GM19467 (cell line): ENCODE data around the gene TTC33.
"Not testable (repeated sequence)": the region's sequence is repeated elsewhere in the genome, so short reads cannot be mapped to it uniquely, and the experiment has no call there.

Experiments
- ATAC-seq: cut with Tn5 transposase; IDR thresholded peaks from one replicate; pipeline ENCODE4 v1.9.1; 2021; ENCODE audit warnings: mild to moderate bottlenecking, moderate library complexity; ENCODE audit not compliant: unreplicated experiment

The TTC33 gene

DNA sequence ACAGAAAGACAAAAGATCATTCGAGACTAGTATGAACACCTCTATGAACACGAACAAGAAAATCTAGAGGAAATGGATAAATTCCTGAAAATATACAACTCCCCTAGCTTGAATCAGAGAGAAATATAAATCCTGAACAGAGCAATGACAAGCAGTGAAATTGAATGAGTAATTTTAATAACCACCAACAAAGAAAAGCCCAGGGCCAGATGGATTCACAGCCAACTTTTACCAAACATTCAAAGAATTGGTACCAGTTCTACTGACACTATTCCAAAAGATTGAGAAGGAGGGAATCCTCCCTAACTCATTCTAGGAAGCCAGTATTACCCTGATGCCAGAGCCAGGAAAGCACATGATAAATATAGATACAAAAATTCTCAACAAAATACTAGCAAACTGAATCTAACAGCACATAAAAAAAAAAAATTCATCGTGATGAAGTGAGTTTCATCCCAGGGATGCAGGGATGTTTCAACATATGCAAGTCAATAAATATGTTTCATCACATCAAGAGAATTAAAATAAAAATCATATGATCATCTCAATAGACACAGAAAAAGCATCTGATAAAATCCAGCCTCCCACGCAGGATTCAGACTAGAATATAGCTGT is 101.3 kb downstream of the TTC33 start:
- no peak for ATAC-seq

DNA sequence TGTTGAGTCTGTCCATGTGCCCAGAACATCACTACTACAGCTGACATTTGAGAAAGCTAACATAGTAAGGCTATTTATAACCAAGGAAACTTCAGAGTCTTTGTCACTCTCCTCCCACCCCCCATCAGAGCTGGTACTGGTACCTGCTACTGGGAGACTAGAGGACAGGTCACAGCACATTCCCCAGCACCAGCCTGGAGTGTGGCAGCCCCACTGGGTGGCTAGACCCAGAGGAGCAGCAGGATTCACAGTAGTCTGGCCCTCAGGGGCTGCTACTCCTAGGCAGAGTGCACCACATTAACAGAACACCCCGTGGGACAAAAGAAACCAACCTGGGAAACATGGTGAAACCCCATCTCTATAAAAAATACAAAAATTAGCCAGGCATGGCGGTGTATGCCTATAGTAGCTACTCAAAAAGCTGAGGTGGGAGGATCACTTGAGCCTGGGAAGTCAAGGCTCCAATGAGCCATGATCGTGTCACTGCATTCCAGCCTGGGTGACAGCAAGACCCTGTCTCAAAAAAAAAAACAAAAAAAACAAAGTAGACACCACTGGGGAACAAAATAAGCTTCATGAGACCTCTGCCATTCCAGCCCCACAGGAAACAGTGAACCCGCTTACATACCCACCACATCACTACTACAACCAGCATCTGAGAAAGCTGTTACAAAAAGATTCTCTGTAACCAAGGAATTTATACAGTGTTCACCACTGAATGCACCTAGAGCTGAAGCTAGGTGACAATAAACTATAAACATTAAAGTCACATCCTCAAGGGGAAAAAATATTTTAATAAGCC is 102.3 kb downstream of the TTC33 start:
- no peak for ATAC-seq

DNA sequence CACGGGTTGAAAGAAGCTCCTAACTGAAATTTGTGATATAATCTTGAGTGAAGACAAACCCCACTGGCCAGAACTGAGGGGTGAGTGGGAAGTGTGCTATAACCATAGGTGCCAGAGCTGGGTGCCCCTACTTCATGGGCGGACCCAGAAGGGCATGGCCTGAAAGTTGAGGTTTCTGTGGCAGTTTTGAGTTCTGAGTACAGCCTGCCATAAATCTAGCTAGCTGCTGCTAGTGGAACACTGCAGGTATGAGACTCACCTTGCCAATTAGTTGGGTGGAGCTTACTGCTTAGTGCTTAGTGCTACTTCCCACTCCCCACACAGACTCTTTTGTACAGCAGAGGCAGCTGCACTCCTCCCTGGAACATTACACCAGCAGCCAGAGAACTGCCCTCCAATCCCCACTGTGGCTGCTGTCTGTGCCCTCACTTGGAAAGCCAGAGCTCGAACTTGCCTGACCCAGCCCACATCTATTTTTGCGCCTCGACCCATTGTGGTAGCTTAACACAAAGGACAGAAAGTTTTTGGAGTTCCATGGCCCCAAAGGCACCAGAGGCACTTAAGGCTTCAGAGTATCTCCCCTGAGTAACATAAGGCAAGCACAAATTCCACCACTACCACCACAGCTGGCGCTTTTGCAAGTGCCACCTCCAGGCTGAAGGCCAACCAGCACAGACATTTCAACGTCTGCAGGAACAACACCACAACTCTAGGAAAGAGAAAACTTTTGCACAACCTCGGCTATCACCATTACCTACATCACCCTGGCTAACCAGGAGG is 103.1 kb downstream of the TTC33 start:
- no peak for ATAC-seq

DNA sequence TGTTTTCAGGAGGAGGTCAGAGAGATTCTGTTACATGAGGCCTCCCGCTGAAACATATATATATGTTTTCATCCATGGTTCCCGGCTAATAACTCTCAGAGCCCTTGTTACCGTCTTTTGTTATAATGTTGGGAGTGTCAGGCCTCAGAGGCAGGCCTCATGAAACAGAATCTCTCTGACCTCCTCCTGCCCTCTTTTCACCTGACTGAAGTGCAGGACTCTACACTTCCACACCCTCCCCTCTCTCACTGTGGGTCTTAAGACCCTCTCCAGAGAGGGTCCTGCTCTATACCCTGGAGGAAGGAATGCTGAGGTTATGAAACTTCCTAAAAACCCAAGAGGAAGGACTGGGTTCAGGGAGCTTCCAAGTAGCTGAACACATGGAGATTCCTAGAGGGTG is 104.6 kb downstream of the TTC33 start:
- ATAC-seq: no peak

DNA sequence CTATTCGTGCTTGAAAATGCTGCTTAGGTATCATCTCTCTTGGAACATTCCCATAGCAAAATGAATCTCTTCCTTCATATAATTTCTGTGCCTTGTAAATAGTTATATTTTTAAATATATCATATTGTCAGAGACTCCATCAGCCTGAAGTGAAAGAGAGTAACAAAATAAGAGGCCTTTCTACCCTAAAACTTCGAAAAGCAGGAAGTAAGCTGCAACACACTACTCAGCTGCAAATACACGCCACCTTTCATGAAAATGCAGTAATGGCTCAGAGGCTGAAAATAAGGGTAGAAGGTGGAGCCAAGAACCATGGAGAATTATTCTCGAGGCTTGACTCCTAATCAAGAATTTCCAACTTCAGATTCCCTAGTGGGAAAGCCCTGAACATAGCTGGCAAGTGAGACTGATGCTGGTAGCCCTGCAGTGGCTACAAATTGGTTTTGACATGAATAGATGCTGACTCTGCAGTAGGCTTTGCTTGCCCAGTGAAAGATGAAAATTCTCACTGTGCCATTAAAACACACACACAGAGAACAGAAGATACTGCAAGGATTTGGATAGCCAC is 106.2 kb downstream of the TTC33 start:
- ATAC-seq: no peak

DNA sequence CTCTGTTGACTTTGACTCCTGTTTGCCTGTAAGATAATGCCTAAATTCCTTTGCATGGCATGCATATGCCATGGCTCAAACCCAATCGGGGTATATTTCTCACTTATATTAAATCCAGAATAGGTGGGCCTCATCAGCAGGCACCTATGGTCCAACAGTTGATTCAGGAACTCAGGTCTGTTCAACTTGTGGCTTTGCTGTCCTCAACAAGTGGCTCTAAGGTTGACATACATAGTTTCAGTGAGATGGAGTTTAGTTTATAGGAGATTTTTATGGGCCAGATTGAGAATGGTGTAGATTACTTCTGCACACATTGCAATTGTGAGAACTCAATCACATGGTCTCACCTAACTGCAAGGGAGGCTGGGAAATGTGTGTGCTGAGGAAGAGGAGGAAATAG is 107.6 kb downstream of the TTC33 start:
- ATAC-seq: no peak

DNA sequence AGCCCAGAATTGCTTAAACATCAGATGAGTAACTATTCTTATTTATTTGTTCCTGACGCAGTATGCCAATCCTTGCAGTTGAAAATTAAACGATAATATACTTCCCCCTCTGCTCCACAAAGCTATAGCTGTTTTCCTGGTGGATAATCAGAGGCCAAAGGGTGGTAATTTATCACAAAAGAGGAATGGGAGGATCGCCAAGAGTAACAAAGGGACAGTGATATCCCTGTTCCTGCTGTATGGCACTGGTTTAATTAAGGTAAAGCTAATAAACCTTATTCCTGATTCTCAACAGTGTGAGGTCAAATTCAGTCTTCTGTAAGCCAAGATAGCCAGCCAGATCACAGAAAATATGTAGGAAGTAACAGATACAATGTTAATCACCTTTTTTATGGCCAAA is 109.5 kb downstream of the TTC33 start:
- no peak for ATAC-seq

DNA sequence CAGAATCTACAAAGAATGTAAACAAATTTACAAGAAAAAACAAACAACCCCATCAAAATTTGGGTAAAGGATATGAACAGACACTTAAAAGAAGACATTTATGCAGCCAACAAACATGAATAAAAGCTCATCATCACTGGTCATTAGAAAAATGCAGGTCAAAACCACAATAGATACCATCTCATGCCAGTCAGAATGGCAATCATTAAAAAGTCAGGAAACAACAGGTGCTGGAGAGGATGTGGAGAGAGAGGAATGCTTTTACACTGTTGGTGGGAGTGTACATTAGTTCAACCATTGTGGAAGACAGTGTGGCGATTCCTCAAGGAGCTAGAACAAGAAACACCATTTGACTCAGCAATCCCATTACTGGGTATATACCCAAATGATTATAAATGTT is 116.2 kb downstream of the TTC33 start:
- not testable (repeated sequence) for ATAC-seq

DNA sequence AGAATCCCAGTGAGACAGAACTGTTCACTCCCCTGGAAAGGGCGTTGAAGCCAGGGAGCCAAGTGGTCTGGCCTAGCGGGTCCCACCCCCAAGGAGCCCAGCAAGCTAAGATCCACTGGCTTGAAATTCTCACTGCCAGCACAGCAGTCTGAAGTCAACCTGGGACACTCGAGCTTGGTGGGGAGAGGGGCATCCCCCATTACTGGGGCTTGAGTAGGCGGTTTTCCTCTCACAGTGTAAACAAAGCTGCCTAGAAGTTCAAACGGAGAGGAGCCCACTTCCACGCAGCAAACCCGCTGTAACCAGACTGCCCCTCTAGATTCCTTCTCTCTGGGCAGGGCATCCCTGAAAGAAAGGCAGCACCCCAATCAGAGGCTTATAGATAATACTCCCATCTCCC is 121.2 kb downstream of the TTC33 start:
- no peak for ATAC-seq

DNA sequence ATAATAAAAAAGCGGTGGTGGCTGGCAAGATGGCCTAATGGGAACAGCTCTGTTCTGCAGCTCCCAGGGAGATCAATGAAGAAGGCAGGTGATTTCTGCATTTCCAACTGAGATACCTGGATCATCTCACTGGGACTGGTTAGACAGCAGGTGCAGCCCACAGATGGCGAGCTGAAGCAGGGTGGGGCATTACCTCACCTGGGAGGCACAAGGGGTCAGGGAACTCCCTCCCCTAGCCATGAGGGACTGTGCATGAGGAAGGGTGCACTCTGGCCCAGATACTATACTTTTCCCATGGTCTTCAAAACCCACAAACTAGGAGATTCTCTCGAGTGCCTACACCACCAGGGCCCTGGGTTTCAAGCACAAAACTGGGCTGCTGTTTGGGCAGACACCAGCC is 121.6 kb downstream of the TTC33 start:
- ATAC-seq: no peak

DNA sequence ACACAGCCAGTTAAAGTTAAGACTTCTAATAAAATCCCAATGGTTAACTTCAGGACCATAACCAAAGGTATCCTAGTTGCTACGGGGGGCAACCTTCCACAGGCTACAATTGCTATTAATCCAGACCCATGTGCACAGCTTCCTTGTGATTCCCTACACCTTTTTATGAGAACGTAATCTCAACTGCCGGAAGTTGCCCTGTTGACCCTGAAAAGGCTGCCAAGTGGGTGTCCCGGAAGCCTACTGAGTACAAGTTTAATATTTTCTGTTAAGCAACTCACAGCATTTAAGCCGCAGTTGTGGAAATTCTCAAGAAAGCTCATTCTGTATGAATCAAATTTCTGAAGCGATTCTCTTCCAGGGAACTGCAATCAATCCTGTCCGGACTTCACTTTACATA is 124.5 kb downstream of the TTC33 start:
- no peak for ATAC-seq

DNA sequence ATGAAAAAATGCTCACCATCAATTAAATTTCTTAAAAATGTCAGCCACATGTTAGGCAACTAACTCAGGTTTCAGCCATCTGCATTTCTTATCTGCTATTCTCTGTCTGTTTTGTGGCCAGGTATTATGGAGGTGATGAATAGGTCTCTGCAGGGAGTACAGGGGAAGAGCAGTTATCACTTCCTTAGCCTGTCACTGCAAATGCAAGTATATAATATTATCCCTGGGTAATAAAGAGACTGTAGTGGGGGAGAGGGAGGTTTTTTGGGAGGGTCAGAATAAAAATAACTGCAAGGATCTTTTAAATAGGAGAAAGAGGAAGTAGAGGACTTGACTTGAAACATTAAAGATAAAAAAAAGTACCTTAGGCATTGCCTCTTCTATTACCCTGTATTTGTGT is 125.6 kb downstream of the TTC33 start:
- no peak for ATAC-seq

DNA sequence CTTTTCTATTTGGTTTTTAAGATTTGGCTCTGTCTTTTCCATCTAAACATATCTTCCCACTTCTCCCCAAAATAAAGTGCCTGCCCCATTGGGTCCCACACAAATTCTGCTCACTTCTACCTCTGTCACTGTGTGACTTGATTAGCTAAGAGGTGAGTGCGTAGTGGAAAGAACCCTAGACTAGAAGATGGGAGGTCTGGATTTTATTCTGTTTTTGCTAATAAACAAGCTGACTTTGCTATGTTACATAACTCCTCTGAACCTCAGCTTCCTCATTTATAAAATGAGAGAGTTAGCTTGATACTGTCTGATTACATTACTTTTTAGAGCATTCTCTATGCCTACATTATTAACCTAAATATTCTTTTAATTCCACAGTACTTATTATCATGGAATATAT is 127.4 kb downstream of the TTC33 start:
- ATAC-seq: no peak

DNA sequence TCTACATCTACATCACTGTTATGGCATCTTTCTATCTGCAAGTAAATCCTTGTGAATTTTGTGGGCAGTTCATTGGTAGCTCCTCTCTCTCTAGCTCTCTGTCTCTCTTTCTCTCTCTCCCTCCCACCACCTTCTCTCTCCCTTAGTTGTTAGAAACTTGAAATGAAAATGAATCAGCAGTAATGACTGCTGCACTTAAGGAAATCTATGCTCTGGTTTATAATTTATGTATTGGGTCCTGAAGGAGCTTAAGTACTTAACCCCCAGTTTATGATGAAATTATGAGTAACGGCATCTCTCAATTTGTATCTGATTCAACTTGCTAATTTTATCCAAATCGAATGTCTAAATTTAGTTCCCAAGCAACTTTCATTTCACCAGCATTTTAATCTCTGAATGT is 128.1 kb downstream of the TTC33 start:
- ATAC-seq: no peak

DNA sequence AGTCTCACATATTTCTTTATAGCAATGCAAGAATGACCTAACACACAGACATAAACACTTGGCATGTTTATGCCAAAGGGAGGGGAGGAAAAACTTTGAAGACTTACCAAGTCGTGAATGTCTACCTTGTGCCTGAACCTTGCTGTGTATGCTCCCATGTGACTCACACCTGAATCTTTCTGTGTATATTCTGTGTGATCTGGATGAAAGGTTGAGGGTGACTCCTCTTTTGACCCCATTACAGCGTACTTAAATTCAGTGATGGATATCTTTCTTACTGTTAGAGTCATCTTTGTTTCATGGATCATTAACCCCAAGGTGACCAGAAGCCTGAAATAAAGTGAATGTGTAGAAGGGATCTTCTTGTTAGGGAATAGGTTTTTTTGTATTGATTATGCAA is 129.0 kb downstream of the TTC33 start:
- no peak for ATAC-seq

DNA sequence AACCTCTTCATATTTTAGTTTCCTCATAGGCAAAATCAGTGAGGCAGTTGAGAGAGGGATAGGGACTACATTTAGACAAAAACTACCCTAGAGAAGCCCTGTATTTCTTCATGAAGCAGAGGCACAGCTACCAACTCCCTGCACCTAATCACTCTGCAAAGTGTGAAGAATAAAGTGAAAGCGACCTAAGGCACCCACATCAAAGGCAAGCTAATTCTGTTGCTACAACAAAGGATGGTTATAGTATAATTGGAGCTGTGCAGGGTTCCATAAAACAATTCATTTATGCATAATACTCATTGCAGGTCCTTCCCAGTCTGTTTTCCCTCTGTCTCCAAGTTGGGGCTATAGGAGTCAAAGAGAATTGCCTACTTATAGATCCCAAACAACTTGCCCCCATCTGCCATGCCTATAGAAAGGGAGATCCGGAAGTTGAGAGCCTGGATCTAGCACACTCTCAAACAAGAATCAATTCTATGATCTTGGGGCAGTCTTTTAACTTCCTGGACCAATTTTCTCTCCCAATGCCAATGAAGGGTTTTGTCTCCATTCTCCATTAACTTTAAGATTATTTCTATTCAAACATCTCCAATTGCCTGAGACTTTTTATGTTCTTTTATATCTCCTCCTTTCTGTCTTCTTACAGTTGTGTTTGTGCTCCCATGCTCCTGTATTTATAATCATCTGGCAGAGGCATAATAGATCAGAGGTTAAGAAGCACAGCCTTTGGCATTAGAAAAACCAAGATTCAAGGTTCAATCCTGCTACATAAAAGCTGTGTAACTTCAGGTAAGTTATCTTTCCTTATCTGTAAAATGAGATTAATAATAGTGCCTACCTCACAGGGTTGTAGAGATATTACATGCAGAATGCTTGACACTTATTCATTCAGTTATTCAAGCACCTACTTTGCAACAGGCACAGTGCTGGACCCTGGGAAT is 132.0 kb downstream of the TTC33 start:
- ATAC-seq: no peak

DNA sequence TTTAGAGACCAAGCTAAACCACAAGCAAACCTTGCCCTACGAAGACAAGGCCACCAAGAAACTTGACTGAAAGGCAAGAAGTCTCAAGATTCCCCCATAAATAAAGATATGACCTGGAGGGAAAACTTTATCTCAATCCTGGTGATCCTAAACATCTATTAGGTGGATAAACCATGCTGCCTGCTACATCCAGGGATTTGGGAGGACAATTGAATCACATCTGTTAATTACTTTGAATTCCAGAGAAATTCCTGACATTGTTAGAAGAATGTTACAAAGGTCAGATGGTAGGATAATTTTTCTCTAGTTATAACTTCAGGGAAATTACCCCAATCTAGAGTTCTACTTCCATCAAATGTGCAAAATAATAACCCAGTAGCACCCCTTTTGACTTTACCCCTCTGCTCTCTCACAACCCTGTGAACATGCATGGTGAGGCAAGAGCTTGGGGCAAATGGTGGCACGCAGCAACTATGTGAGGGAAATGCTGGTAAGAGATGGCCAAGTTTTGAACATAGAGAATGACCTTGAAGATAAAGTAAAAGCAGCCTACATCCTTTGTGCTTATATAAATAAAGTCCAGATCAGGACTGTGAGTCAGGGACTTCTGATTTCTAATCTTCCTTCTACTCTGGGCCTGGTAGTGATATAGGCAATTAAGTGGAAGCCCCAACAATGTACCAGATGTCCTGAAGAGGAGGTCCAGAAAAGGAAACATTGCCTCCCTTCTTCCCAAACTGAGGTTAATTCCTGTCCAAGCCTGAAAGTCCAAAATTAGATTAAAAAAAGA is 133.1 kb downstream of the TTC33 start:
- ATAC-seq: no peak

DNA sequence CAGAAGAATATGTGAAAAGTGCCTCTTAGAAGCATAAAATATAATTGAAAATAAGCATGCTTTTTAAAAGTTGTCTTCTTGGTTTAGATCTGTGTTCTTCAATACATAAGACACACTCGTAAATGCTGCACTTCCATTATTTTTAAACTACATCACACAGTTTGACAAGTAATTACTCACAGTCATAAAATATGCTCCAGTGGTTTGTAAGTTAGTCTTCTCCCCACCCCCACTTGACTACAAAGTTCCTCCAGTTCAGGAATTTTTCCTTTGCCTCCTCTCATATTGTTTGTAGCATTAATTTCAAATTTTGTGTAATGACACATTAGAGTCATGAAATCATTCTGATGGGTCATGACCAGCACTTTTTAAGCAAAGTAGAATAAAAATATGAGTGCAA is 136.3 kb downstream of the TTC33 start:
- ATAC-seq: no peak

DNA sequence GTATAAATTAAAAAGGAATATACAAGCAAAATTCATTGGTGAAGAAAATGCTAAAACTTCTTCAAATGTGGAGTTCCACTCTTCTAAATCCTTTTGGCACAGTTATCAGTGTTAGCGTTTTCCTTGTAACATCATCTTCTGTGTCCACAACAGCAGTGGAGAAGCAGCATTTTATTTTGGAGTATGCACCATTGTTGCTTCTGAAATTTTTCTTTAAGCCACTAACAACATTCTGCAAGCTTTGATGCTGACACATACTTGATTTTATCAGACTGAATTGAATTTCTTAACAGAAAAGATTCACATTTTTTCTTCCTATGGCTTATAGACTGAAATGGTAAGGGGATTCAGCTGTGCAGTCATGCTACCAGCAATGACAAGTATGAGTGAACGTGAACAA is 136.8 kb downstream of the TTC33 start:
- no peak for ATAC-seq

DNA sequence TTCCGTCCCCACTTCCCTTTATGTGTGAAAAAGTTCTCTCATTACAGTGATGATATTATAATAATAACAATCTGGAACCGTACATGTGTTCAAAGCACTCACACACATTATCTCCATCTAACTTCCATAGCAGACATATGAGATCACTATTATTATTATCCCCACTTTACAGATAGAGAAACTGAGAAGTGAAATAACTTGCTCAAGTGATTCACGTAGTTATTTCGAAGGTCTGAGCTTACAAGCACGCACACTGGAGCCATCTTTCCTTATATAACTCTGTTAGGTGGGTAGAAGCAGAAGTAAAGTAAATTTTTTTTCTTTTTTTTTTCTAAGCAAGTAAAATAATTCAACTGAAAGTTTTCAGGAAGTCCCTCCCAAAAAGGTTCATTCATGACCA is 139.0 kb downstream of the TTC33 start:
- no peak for ATAC-seq
